Neuronal stem cell (in vitro differentiated cells): ENCODE measurements around the gene TCF7L1.

Source experiments
- DNase-seq: peaks from one replicate; pipeline ENCODE4 v3.0.0-alpha.2; 2013; ENCODE audit warnings: low spot score
- H2AFZ ChIP-seq: one replicate; pipeline ENCODE4 v1.6.1; 2013; ENCODE audit warnings: mild to moderate bottlenecking, low read length, inconsistent platforms
- H2AK5ac ChIP-seq: 2 replicates; pipeline ENCODE4 v1.6.1; 2013; ENCODE audit warnings: low read depth, mild to moderate bottlenecking, inconsistent platforms, low read length, moderate library complexity, mixed read lengths
- H2BK120ac ChIP-seq: 2 replicates; pipeline ENCODE4 v1.6.1; 2013; ENCODE audit warnings: low read depth, mild to moderate bottlenecking, inconsistent platforms, low read length, moderate library complexity, mixed read lengths
- H2BK12ac ChIP-seq: one replicate; pipeline ENCODE4 v1.6.1; 2013; ENCODE audit warnings: low read length, inconsistent platforms
- H2BK15ac ChIP-seq: 2 replicates; pipeline ENCODE4 v1.6.1; 2013; ENCODE audit warnings: mild to moderate bottlenecking, low read length, inconsistent platforms, mixed read lengths
- H2BK5ac ChIP-seq: one replicate; pipeline ENCODE4 v1.6.1; 2013; ENCODE audit warnings: inconsistent platforms, mild to moderate bottlenecking, low read length, moderate library complexity
- H3K14ac ChIP-seq: one replicate; pipeline ENCODE4 v1.6.1; 2013; ENCODE audit warnings: low read length, inconsistent platforms
- H3K18ac ChIP-seq: 2 replicates; pipeline ENCODE4 v1.6.1; 2013; ENCODE audit warnings: low read length, inconsistent platforms
- H3K23ac ChIP-seq: 2 replicates; pipeline ENCODE4 v1.6.1; 2013; ENCODE audit warnings: low read depth, mild to moderate bottlenecking, mixed read lengths, low read length, inconsistent platforms; ENCODE audit not compliant: poor library complexity
- H3K27ac ChIP-seq: replicated peaks from 3 replicates; pipeline ENCODE4 v1.5.1; 2013; ENCODE audit warnings: low read length, inconsistent platforms
- H3K27me3 ChIP-seq, 3 experiments: 2 replicates each; pipeline ENCODE4 v1.6.1; 2013; ENCODE audit warnings: low read length in 3 of 3, mild to moderate bottlenecking in 2 of 3, inconsistent platforms in 1 of 3, low read depth in 1 of 3, mixed read lengths in 1 of 3, moderate library complexity in 1 of 3; ENCODE audit not compliant: control insufficient read depth in 3 of 3, insufficient read depth in 3 of 3
- H3K36me3 ChIP-seq, 2 donors: replicated peaks in 1 of 2; 2 replicates each; pipeline ENCODE4 v1.6.1; 2013; ENCODE audit warnings: low read length in 2 of 2; ENCODE audit not compliant: control insufficient read depth in 2 of 2, insufficient read depth in 2 of 2
- H3K4ac ChIP-seq: 2 replicates; pipeline ENCODE4 v1.6.1; 2013; ENCODE audit warnings: inconsistent platforms, mild to moderate bottlenecking, low read length, moderate library complexity
- H3K4me1 ChIP-seq, 2 donors: 1 replicate in 1 of 2; 2 replicates in 1 of 2; pipeline ENCODE4 v1.6.1; 2013; ENCODE audit warnings: low read length in 2 of 2, low read depth in 1 of 2; ENCODE audit not compliant: control insufficient read depth in 2 of 2, insufficient read depth in 1 of 2
- H3K4me2 ChIP-seq: one replicate; pipeline ENCODE4 v1.6.1; 2013; ENCODE audit warnings: mild to moderate bottlenecking, low read length, inconsistent platforms; ENCODE audit not compliant: insufficient read depth, poor library complexity, severe bottlenecking
- H3K4me3 ChIP-seq, 2 donors: 2 replicates each; pipeline ENCODE4 v1.5.1; 2013; ENCODE audit warnings: low read length in 2 of 2, mild to moderate bottlenecking in 2 of 2, inconsistent platforms in 1 of 2, moderate library complexity in 1 of 2
- H3K79me1 ChIP-seq: one replicate; pipeline ENCODE4 v1.6.1; 2013; ENCODE audit warnings: low read depth, mild to moderate bottlenecking, inconsistent platforms, low read length, moderate library complexity
- H3K9ac ChIP-seq: one replicate; pipeline ENCODE4 v1.6.1; 2013; ENCODE audit warnings: mild to moderate bottlenecking, low read depth, low read length, inconsistent platforms; ENCODE audit not compliant: poor library complexity
- H3K9me3 ChIP-seq, 2 donors: replicated peaks in 1 of 2; 2 replicates each; pipeline versions ENCODE3 to v1.6.1; 2013; ENCODE audit warnings: low read length in 2 of 2, mild to moderate bottlenecking in 2 of 2, inconsistent platforms in 1 of 2, low read depth in 1 of 2, mixed read lengths in 1 of 2, moderate library complexity in 1 of 2; ENCODE audit not compliant: control insufficient read depth in 2 of 2, insufficient read depth in 1 of 2
- H4K8ac ChIP-seq: one replicate; pipeline ENCODE4 v1.6.1; 2013; ENCODE audit warnings: low read depth, mild to moderate bottlenecking, inconsistent platforms, low read length, moderate library complexity
- H4K91ac ChIP-seq: one replicate; pipeline ENCODE4 v1.6.1; 2013; ENCODE audit warnings: low read length, low read depth, mild to moderate bottlenecking, inconsistent platforms; ENCODE audit not compliant: poor library complexity
- WGBS, 2 donors: extraction: QIAGEN DNeasy Blood & Tissue Kit; methylation state at CpG; one replicate each; pipeline ENCODE4 v1.1.7; 2013; ENCODE audit warnings: missing lambda C conversion rate in 2 of 2, mixed read lengths in 1 of 2; ENCODE audit not compliant: insufficient read length in 2 of 2, insufficient replicate concordance in 1 of 2; ENCODE audit errors: extremely low coverage in 2 of 2; 5-methylcytosine and 5-hydroxymethylcytosine counted together

The TCF7L1 gene

GRCh38 chr2:85254540-85255300, 121.5 kb downstream of the TCF7L1 start:
- H3K4me3 ChIP-seq, result peak overlapping the region in 1 of 2 donors; percentile 37

GRCh38 chr2:85255456-85255812, 122.2 kb downstream of the TCF7L1 start:
- Histone ChIP-seq H2AK5ac (peak overlapping the region; percentile 21), H3K18ac (peak overlapping the region; percentile 95), H2BK15ac (no peak overlapping the region), H4K8ac (no peak overlapping the region), H3K9me3 (no peaks in the 10 kb centered on the region), H2AFZ (peak overlapping the region; percentile 53), H3K79me1 (peaks cover 2% of the 10 kb centered on the region), H3K27ac (peak overlapping the region; percentile 98), H2BK5ac (peak overlapping the region; percentile 97), H3K4me3 (peak overlapping the region in 1 of 2 donors; percentile 37), H2BK12ac (no peak overlapping the region), H3K14ac (no peak overlapping the region), H3K4ac (no peak overlapping the region), H3K9ac (peak overlapping the region; percentile 33), H3K27me3 (no peaks in the 10 kb centered on the region), H4K91ac (no peak overlapping the region), H3K36me3 (no peaks in the 10 kb centered on the region), H3K4me2 (peak overlapping the region; percentile 46), H3K4me1 (peaks cover 55 to 58% of the 10 kb centered on the region in 2 donors), H3K23ac (no peak overlapping the region), H2BK120ac (peak overlapping the region; percentile 29)
- DNase-seq, result no peak
- WGBS, 2 donors, result no CpG with 5 or more reads among the region's 6 CpGs

More at GRCh38 chr2:85254540-85255300, 121.5 kb downstream of the TCF7L1 start:
- no CpG with 5 or more reads among the region's 11 CpGs for WGBS, 2 donors
- Histone ChIP-seq H3K79me1 (peaks cover 2% of the 10 kb centered on the region), H3K23ac (no peak overlapping the region), H2BK120ac (no peak overlapping the region), H2AFZ (no peak overlapping the region), H3K36me3 (no peaks in the 10 kb centered on the region), H3K4me1 (peaks cover 53 to 54% of the 10 kb centered on the region in 2 donors), H2BK5ac (peak overlapping the region; percentile 97), H2BK12ac (no peak overlapping the region), H3K27me3 (no peaks in the 10 kb centered on the region), H3K4ac (no peak overlapping the region), H3K4me2 (no peak overlapping the region), H3K27ac (peak overlapping the region; percentile 98), H3K9ac (no peak overlapping the region), H3K18ac (peak overlapping the region; percentile 22), H2BK15ac (no peak overlapping the region), H4K91ac (no peak overlapping the region), H3K14ac (no peak overlapping the region), H3K9me3 (no peaks in the 10 kb centered on the region), H4K8ac (no peak overlapping the region), H2AK5ac (peak overlapping the region; percentile 21)
- DNase-seq, result no peak

DNA sequence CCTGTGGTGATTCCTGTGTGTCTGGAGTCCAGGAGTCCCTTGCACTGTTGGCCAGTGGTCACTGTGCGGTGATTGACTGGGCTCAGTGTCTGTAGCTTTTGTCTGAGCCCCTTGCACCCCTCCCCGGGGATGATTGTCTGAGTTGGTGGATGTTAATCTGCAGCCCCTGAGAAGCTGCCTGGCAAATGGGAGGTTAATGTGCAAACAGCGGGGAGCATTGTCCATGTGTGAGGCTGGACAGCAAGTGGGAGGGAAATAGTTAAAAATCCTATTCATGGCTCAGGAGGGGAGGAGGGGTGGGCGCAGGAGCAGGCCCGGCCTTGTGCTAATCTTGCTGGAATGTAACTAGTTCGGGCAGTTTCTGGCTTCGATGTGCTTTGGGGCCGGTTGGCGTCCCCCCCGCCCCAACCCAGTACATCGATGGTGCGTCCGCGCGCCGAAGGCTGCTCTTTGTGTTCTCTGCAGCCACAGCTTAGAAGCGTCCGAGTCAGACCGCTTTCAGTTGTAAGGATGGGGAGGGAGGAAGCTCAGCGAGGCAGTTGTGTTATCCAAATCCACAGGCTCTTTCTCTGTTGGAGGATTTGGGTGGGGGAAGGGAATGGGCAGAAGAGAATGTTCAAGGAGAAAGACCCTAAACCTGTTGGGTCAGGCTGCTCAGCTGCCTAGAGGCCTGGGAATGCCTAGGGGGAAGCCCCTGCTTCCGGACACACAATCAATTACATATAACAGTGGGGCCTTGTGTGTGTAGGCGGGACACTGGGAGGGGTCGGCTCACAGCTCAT, 122.8 kb downstream of the TCF7L1 start:
- Histone ChIP-seq H2AK5ac (peak overlapping the region; percentile 21), H3K18ac (peak overlapping the region; percentile 95), H3K4me2 (peak overlapping the region; percentile 50), H3K4me1 (peaks cover 55 to 58% of the 10 kb centered on the region in 2 donors), H3K27ac (peak overlapping the region; percentile 98), H3K9me3 (no peaks in the 10 kb centered on the region), H3K4me3 (peak overlapping the region in 1 of 2 donors; percentile 37), H2BK120ac (peak overlapping the region; percentile 29), H2BK15ac (no peak overlapping the region), H2BK5ac (peak overlapping the region; percentile 97), H3K36me3 (no peaks in the 10 kb centered on the region), H3K4ac (no peak overlapping the region), H2AFZ (peak overlapping the region; percentile 53), H3K14ac (no peak overlapping the region), H3K23ac (no peak overlapping the region), H3K9ac (peak overlapping the region; percentile 33), H4K8ac (no peak overlapping the region), H3K27me3 (no peaks in the 10 kb centered on the region), H2BK12ac (no peak overlapping the region), H3K79me1 (peaks cover 2% of the 10 kb centered on the region), H4K91ac (no peak overlapping the region)
- WGBS, 2 donors, result no CpG with 5 or more reads among the region's 23 CpGs
- peak; percentile 94 for DNase-seq
